Lung (tissue), 12 donors: ENCODE results near the gene FRAT1. TPM values are rescaled to one million over a fixed set of nuclear protein-coding genes. Genes with fewer than 3 reads are reported as not detected.

Source experiments
- ATAC-seq: fragments of 200-7000 bp; cut with Tn5 transposase; one replicate; pipeline ENCODE4 v1.9.1; 2020; ENCODE audit warnings: moderate number of reproducible peaks; ENCODE audit not compliant: insufficient read depth, low FRiP score
- DNase-seq, 3 donors: peaks; one replicate each; pipeline ENCODE4 v3.0.0-alpha.2; 2013 to 2017
- H3K27ac ChIP-seq, 2 donors: one replicate each; pipeline ENCODE4 v1.5.1; 2013; ENCODE audit warnings: mild to moderate bottlenecking in 2 of 2, moderate library complexity in 2 of 2, control low read depth in 1 of 2, inconsistent platforms in 1 of 2, low read depth in 1 of 2, low read length in 1 of 2
- H3K27me3 ChIP-seq, 3 donors: one replicate each; pipeline ENCODE4 v1.5.1; 2013; ENCODE audit warnings: low read length in 2 of 3; ENCODE audit not compliant: control insufficient read depth in 3 of 3, insufficient read depth in 3 of 3
- H3K36me3 ChIP-seq, 4 donors: one replicate each; pipeline ENCODE4 v1.5.1; 2013; ENCODE audit warnings: low read length in 4 of 4, mild to moderate bottlenecking in 1 of 4, moderate library complexity in 1 of 4; ENCODE audit not compliant: control insufficient read depth in 4 of 4, insufficient read depth in 4 of 4
- H3K4me1 ChIP-seq, 5 donors: one replicate each; pipeline ENCODE4 v1.5.1; 2013; ENCODE audit warnings: low read length in 5 of 5, mild to moderate bottlenecking in 2 of 5, moderate library complexity in 1 of 5; ENCODE audit not compliant: control insufficient read depth in 5 of 5, insufficient read depth in 5 of 5
- H3K4me3 ChIP-seq: one replicate; pipeline ENCODE4 v1.5.1; 2013; ENCODE audit warnings: mild to moderate bottlenecking, control low read depth, moderate library complexity
- H3K9ac ChIP-seq, 2 donors: one replicate each; pipeline ENCODE4 v1.5.1; 2013; ENCODE audit warnings: low read length in 2 of 2, control low read depth in 1 of 2; ENCODE audit not compliant: insufficient read depth in 1 of 2
- H3K9me3 ChIP-seq, 4 donors: one replicate each; pipeline ENCODE4 v1.5.1; 2013; ENCODE audit warnings: low read length in 3 of 4, mild to moderate bottlenecking in 1 of 4, moderate library complexity in 1 of 4; ENCODE audit not compliant: control insufficient read depth in 4 of 4, insufficient read depth in 3 of 4
- CTCF ChIP-seq: IDR thresholded peaks from 2 replicates; pipeline ENCODE4 v1.5.1; 2012; ENCODE audit warnings: mild to moderate bottlenecking; ENCODE audit errors: control extremely low read depth, extremely low read depth
- WGBS, 2 donors: extraction: QIAGEN DNeasy Blood & Tissue Kit; methylation state at CpG; one replicate each; pipeline ENCODE4 v1.1.7; 2013; 5-methylcytosine and 5-hydroxymethylcytosine counted together
- polyA plus RNA-seq, 2 donors: library from polyadenylated mRNA; stranded (reverse); fragments of 200-250 nt; gene quantifications; one replicate each; pipeline ENCODE4 v1.2.1, GENCODE V29; 2013
- total RNA-seq, 2 donors: library from RNA; depleted of rRNA in 1 of 2; stranded (reverse); fragments of >200 nt in 1 of 2; gene quantifications; one replicate each; pipeline ENCODE4 v1.2.1, GENCODE V29; 2014 to 2021
- donor health status: control.
- donor health status: control.
- donor health status: Bipolar disorder and iron deficiency.
- donor health status: healthy.
- donor health status: DM: yes; HTN: yes; CAD: no.

The FRAT1 gene
- total and polyA plus RNA-seq, 4 donors = 2.3 to 14.3 (median 7.5) TPM

- DNase-seq (no peak), ATAC-seq (no peak)
- Histone ChIP-seq H3K4me1 (no peaks in the 10 kb centered on the region), H3K27ac (no peak overlapping the region), H3K4me3 (no peak overlapping the region), H3K36me3 (no peaks in the 10 kb centered on the region), H3K9me3 (no peaks in the 10 kb centered on the region), H3K27me3 (no peaks in the 10 kb centered on the region), H3K9ac (no peak overlapping the region)
- 96 to 98% methylated on average over 11 of the region's 11 CpGs for WGBS, 2 donors
- TF ChIP-seq CTCF = no peak
Measured at GRCh38 chr10:97302088-97302791, 16.8 kb upstream of the FRAT1 start.

- WGBS, 2 donors = 52 to 58% methylated on average over 1 of the region's 1 CpG
Measured at GRCh38 chr10:97307441-97307840, 11.6 kb upstream of the FRAT1 start.

GRCh38 chr10:97307866-97308780 is 10.9 kb upstream of the FRAT1 start:
- Histone ChIP-seq H3K9ac (no peak overlapping the region), H3K36me3 (no peaks in the 10 kb centered on the region)
- DNase-seq = no peak

More at GRCh38 chr10:97307441-97307840, 11.6 kb upstream of the FRAT1 start:
- DNase-seq (no peak), ATAC-seq (no peak)
- no peak overlapping the region for H3K4me3 ChIP-seq
- H3K27ac ChIP-seq = no peak overlapping the region
- peaks cover 0 to 1% (median 0%) of the 10 kb centered on the region in 5 donors for H3K4me1 ChIP-seq
- TF ChIP-seq CTCF = no peak
- no peak overlapping the region for H3K9ac ChIP-seq
- H3K9me3 ChIP-seq = no peaks in the 10 kb centered on the region
- no peaks in the 10 kb centered on the region for H3K27me3 ChIP-seq
- no peaks in the 10 kb centered on the region for H3K36me3 ChIP-seq

More at GRCh38 chr10:97307866-97308780, 10.9 kb upstream of the FRAT1 start:
- 62 to 78% methylated on average over 10 of the region's 10 CpGs for WGBS, 2 donors
- H3K4me1 ChIP-seq = peaks cover 0 to 1% (median 0%) of the 10 kb centered on the region in 5 donors
- no peak for ATAC-seq
- H3K27ac ChIP-seq = no peak overlapping the region
- no peaks in the 10 kb centered on the region for H3K9me3 ChIP-seq
- H3K27me3 ChIP-seq = no peaks in the 10 kb centered on the region
- no peak overlapping the region for H3K4me3 ChIP-seq
- no peak for TF ChIP-seq CTCF
